Head of caudate nucleus (tissue), 42 donors: ENCODE results near the gene ZNF341.

ENCODE experiments used
- DNase-seq, 42 donors: peaks; one replicate each; pipeline versions ENCODE4 v3.0.0 to v3.0.0-alpha.2; 2020 to 2021; ENCODE audit warnings: mixed read lengths in 7 of 42
- intact Hi-C: fragments of 100-400 bp; cut with DNase I; formaldehyde crosslinking; loops from one replicate; pipeline ENCODE4 v1.15.0; 2022

The ZNF341 gene

DNA sequence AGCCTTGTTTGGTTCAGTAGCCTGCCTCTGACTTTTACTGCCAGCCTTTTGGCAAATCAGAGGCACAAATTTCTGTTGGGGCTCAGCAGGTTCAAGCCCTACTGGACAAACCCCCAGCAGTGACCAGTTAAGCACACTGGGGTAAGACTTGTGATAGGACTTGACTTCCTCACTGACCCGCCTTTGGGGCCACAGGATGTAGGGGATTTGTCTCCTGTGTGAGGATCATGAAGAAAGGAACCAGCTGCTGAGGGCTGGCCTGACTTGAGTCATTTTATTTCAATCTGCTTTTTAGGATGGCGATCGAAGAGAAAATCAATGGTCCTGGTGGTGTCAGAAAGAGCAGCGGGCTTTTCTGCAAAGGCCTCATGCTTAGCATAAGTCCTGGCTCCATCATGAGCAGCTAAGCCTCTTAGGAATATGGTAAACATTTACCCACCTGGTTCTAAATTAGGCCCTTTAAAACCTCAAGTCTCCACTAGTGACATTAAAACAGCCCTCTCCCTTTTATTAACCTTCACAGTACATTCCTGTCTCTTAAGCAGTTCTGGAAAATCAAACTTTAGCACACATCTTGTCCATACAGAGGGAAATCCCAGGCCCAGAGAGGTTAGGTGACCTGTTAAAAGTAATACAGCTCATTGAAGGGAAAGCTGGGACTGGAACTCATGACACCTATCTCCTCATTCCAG is 96.0 kb downstream of the ZNF341 start:
- intact Hi-C loops, result no loop called here
- no peak for DNase-seq

DNA sequence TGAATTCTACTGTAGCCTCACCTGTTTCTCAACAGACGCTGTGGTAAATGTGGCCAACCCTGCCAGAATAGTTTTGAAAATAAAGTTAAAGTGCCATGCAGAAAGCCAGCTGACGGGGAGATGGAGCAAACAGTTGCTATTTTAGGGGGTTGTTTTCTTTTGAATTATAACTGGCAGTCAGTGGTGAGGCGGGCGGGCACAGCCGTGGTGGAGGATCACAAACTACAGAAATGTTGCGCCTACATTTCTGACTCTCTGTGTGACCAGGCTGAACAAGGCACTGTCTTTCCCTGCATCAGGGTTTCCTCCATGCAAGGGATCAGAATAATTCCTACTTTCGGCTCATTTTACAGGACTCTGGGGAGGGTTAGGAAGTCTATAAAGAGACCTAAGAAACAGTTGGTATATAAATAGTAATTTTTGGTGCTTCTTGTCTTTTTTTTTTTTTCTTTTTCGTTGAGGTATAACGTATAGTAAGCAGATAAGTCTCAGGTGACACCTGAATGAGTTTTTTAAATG is 96.6 kb downstream of the ZNF341 start:
- DNase-seq, result no peak
- intact Hi-C loops, result no loop called here

DNA sequence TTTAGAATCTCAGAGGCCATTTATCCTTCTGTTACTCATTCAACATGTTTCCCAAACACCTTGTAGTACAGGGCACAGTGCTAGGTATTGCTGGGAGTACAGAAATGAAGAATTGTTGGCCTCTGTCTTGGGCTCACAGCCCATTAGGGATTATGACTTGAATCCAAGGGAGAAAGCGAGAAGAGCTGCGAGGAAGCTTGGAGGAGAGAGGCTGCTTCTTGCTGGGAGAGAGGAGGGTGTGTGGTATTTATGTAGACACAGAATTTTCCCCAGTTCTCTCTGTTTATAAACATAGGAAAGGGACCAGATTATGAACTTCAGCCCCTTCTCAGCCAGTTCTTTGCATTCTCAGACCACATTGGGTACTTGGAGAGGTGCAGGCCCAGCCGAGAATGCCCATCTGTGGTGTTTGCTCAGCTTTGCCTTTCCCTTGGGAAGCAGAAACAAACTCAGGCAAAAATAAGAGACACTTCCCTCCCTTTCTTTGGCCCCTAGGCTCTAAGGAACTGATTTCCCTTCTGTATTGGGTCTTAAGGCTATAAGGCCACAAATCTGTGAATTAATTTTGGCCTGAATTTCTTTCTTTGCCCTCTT is 97.3 kb downstream of the ZNF341 start:
- intact Hi-C loops, result no loop called here
- no peak for DNase-seq

DNA sequence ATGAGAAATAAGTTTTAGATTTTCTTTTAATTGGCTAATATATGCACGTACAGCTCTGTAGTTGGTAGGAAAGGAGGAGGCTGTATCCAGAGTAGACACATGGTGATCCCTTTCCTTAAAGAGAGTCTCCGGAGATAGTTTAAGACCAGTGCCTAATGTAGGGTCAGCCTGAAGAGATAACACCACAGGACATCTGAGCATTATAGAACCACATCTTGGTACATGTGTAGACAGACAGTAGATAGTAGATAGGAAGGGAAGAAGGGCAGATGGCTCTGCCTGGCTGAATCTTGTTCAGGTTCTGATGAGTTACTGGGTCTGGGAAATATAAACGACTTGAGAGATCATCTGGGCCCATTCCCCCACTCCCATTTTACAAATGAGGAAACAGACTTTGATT is 97.8 kb downstream of the ZNF341 start:
- DNase-seq, result no peak
- intact Hi-C loops, result no loop called here

DNA sequence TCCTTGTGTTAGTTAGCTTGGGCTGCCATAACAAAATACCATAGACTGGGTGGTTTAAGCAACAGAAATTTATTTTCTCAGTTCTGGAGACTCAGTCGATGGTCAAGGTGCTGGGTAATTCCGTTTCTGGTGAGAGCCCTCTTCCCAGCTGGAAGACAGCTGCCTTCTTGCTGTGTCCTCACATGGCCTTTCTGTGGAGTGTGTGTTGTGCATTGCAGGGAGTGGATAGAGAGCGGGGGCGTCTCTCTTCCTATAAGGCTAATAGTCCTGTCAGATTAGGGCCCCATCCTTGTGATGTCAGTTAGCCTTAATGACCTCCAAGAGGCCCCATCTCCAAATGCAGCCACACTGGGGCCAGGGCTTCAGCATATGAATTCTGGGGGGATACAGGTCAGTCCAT is 98.6 kb downstream of the ZNF341 start:
- DNase-seq, result no peak
- intact Hi-C loops, result no loop called here

DNA sequence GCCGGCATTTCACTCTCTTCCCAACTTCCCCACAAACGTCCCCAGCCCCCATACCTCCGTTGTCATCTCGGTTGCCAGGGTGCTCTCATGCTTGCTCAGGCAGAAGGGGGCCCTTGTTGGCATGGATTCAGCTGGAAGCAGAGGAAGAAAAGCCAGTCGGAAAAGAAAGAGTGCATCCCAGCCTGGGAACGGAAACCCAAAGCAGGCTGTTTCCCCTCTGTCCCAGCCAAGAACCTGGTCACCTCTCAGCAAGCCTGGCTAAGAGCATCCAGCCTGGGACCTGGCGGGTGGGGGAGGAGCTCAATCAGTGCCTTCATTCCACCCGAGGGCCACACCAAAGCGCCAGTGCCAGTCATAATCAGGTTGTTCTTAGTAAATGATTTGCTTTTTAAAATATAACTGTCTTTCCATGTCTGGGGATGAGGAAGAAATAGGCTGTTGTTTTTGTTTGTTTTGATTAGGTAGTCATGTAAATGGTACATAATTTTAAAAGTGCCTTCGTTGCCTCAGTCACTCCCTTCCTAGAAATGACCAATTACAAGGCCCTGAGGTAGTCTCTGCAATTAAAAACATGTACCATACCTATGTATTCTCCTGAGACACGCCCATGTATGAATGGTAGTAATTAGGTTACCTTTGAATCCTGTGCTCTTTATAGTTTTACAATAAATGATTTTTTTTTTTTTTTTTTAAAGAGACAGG is 100.5 kb downstream of the ZNF341 start:
- DNase-seq, result peak in 35 of 42 donors; percentile 8 to 75 (median 44)
- intact Hi-C loops, result no loop called here

DNA sequence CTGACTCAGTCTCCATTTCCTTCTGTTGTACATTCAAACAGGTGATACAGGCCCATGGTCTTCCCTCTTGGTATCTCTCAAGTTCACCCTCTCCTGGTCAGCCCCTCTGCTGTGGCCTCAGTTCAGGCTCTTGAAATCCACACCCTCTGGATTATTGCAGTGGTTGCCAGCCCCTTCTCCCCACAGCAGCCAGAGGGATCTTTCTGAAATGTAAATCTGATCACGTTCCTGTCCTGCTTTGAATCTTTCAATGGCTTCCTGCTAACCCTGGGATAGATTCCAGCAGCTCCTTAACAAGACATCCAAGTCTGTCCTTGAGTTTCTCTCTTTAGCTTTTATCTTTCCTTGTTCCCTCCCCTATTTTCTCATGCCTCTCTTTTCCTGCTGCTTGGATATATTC is 101.5 kb downstream of the ZNF341 start:
- intact Hi-C loops, result no loop called here

DNA sequence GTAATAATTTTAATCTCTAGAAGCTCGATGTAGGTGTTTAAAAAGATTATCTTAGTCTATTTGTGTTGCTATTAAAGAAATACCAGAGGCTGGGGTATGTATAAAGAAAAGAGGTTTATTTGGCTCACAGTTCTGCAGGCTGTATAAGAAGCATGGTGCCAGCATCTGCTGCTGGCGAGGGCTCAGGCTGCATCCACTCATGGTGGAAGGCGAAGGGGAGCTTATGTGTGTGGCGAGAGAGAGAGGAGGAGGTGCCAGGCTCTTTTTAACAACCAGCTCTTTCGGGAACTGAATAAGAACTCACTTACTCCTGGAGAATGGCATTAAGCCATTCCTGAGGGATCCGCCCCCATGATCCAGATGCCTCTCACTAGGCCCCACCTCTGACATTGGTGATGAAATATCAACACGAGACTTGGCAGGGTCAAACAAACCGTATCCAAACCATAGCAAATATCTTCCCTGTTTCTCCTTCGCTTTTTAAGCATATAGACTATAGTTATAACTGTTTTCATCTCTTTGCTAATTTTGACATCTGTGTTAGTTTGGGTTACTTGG is 103.9 kb downstream of the ZNF341 start:
- intact Hi-C loops, result no loop called here
- DNase-seq, result no peak

More for the DNA sequence above, 101.5 kb downstream of the ZNF341 start:
- DNase-seq, result peak in 1 of 42 donors; percentile 10

DNA sequence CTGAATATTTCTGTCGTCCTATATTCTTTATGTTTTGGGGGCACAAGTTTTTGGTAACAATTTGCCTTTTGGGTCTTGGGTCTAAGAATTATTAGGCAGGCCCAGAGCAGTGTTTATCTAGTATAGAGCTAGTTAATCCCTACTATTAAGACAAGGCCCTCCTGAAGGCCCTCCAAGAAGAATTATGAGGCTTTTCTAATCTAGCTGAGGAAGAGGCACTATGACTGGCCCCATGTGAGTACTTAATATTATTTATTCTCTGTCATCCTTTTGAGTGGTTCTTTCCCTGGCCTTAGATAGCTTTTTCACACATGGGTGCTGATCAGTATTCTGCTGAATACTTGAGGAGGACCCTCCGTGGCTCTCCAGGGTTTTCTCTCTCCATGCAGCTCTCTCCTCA is 104.5 kb downstream of the ZNF341 start:
- DNase-seq, result no peak
- intact Hi-C loops, result no loop called here

DNA sequence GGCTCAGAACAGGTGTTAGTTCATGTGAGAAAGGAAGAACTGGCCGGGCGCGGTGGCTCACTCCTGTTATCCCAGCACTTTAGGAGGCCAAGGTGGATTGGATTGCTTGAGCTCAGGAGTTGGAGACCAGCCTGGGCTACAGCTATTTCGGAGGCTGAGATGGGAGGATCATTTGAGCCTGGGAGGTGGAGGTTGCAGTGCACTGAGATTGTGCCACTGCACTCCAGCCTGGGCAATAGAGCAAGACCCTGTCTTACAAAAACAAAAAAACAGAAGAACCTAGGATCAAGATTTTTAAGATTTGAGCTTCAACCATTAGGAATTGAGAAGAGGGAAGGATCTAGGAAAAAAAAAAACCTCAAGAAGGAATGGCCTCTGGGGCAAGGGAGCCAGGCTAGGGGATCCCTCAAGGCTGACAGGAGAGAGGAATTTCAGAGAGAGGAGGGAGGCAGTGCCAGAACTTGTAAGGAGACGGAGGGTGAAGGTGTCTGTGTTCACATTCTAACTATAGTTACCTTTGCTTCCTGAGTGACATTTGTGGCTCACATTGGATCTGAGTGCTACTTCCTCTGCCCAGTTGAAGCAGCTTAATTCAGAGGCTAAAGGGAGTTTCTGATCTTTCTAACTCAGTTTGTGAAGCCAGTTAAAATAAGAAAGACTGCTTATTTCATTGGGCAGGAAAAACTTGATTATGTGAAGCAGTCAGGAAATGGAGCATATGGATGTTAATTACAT is 105.5 kb downstream of the ZNF341 start:
- intact Hi-C loops, result no loop called here
- DNase-seq, result no peak

DNA sequence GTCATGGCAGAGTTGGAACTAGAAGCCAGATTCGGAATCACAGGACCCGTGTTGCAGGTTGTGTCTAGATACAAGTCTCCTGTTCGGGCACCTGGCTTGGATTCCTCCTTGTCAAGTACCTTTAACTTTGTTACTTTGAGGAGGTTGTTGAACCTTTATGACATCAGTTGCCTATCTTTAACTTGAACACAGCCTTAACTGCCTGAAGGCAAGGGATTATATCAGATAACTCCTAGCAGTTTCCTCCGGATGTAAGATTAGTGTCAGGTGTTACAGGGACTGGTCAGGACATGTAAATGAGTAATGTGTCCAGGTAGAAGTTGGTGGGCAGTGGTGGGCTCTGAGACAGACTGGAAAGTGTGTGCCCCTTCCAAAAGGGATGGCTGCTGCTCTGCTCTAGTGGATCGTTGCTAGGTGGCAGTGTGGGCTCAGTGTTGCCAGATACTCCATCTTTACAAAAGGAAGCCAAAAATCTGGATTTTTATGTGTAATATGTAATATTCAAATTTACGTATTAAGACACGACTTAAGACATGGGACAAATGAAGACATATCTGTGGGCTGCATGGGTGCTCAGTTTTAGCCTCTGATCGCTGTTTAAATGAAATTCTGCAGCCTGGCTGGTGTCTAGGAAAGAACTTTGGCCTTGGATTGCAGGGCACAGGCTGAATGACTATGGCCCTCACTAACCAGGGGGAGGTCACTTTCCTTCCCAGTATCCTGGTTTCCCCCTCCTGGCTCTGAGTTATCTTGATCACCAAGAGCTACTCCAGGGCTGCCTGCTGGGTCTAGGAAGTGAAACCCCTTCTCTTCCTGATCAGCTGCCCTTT is 106.5 kb downstream of the ZNF341 start:
- intact Hi-C loops, result no loop called here
- peak in 4 of 42 donors; percentile 19 to 33 (median 24) for DNase-seq

DNA sequence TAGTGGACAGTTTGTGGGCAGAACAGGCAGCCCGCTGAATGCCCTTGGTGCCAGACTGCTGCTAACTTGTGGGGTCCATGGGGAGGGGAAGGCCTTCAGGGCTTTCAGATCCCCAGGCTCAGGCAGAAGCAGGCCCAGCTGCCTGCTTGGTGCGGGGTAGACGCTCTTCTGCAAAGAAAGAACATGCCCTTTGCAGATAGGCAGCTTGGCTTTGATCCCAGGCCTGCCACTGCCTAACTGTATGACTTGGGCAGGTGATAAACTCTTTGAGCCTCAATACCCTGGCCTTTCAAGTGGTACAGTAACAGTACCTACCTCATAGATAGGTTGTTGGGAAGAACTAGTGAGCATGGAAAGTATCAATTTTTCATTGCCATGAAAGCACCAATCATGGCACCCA is 107.8 kb downstream of the ZNF341 start:
- intact Hi-C loops, result no loop called here
- no peak for DNase-seq

DNA sequence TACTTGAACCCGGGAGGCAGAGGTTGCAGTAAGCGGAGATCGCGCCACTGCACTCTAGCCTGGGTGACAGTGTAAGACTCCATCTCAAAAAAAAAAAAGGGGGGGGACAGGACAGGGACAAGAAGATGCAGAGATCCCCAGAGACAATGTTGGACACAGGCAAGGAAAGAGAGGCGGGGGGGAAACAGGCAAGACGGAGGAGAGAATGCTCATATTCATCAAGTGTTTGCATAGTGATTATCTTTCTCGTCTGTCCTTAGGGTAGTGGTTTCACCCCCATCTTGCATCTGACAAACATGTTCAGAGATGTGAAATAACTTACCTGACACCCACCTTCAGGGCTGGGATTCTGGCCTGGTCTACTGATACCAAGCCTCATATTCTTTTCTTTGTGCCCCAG is 108.4 kb downstream of the ZNF341 start:
- DNase-seq, result no peak
- intact Hi-C loops, result no loop called here

DNA sequence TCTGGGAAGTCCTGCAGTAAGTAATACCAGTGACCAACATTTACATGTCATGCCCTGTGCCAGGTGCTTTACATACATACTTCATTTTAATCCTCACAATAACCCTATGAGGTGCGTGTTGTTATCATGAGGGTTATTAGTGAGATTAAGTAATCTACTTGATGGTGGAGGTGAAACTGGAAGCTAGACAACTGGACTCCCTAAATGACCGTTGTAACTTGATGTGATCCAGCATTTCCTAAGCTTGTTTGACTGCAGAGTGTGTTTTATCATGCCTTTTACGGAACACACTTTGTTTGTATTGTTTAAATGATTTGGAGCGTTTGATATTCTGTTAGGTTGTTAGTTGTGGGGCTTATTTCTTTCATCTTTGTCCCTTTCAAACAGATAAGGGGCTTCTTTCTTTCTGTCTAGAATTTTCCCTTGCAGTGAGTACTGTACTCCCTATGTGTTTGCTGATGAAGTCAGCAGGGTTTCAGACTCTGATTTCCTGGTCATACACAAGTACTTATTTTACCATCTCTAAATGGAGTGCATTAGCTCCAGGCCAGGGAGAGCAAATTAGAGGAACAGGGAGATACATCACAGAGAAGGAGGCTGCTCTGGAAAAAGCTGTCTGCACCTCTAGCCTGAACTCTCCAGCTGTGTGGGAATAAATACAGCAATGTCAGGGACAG is 109.1 kb downstream of the ZNF341 start:
- DNase-seq, result no peak
- intact Hi-C loops, result no loop called here

DNA sequence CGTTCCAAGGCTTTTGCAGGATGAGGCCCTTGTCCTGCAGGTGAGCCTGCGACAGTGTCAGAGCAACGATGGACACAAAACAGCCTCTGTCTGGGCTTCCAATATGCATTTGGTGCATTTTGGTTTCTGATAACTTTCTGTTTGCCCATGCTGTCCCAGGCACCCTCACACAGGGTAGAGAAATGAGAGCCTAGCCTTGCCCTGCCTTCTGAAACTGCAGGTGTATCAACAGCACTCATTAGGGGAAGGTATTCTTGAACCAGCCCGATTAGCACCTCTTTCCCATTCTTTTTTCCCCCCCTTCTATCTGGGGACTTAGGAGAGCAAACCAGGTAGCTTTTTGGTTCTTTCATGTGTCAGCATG is 109.6 kb downstream of the ZNF341 start:
- intact Hi-C loops, result no loop called here
- no peak for DNase-seq
